Neural cell (in vitro differentiated cells): ENCODE results near the gene TADA1.

ENCODE experiments used
- EP300 ChIP-seq: fragments of 450-650 bp; conservative IDR thresholded peaks from 2 replicates; pipeline ENCODE4 v1.6.1; 2014; ENCODE audit warnings: antibody characterized with exemption, mild to moderate bottlenecking, moderate library complexity; ENCODE audit not compliant: poor library complexity, severe bottlenecking
- EZH2 ChIP-seq: fragments of 200-600, 300-800 bp; shearing (Covaris generic), sonication (generic); IDR thresholded peaks from 2 replicates; pipeline ENCODE4 v1.6.1; 2014; ENCODE audit warnings: antibody characterized with exemption, low read length, borderline replicate concordance, mild to moderate bottlenecking; ENCODE audit not compliant: insufficient read depth, poor library complexity, severe bottlenecking
- MXI1 ChIP-seq: fragments of 450-650 bp; conservative IDR thresholded peaks from 2 replicates; pipeline ENCODE4 v1.6.1; 2014; ENCODE audit warnings: antibody characterized with exemption, mild to moderate bottlenecking; ENCODE audit not compliant: poor library complexity, severe bottlenecking
- POLR2AphosphoS5 ChIP-seq: IDR thresholded peaks from 2 replicates; pipeline ENCODE4 v1.6.1; 2012
- RAD21 ChIP-seq: fragments of 450-650 bp; conservative IDR thresholded peaks from 2 replicates; pipeline ENCODE4 v1.6.1; 2014; ENCODE audit warnings: antibody characterized with exemption, mild to moderate bottlenecking, moderate library complexity
- SMC3 ChIP-seq: fragments of 450-650 bp; conservative IDR thresholded peaks from 2 replicates; pipeline ENCODE4 v1.6.1; 2014; ENCODE audit warnings: antibody characterized with exemption, mild to moderate bottlenecking, moderate library complexity; ENCODE audit not compliant: poor library complexity
- TAF1 ChIP-seq: IDR thresholded peaks from 2 replicates; pipeline ENCODE4 v1.6.1; 2012; ENCODE audit warnings: low read depth
- TF ChIP-seq, protein P1 (sequence below): fragments of 450-650 bp; IDR thresholded peaks from 2 replicates; pipeline ENCODE4 v1.5.1; 2014; ENCODE audit warnings: antibody characterized with exemption, mild to moderate bottlenecking, moderate library complexity; ENCODE audit not compliant: poor library complexity, severe bottlenecking
- TF ChIP-seq, protein P2 (sequence below): IDR thresholded peaks from 2 replicates; pipeline ENCODE4 v1.6.1; 2012; ENCODE audit warnings: borderline replicate concordance

DNA sequence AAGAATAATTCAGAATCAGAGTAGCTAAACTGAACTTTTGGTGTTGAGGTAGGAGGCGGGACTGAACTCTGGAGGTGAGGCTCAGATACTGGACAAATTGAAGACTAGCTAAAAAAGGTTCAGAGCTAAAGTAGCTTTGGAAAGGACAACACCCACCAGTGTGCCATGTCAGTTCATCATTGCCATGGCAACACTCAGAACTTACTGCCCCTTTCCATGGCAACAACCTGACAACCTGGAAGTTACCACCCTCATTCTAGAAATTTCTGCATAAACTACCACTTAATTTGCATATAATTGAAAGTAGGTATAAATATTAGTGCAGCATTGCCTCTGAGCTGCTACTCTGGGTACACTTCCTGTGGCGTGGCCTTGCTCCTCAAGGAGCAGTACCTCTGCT is 67.1 kb downstream of the TADA1 start:
- TF ChIP-seq, protein P1, sequence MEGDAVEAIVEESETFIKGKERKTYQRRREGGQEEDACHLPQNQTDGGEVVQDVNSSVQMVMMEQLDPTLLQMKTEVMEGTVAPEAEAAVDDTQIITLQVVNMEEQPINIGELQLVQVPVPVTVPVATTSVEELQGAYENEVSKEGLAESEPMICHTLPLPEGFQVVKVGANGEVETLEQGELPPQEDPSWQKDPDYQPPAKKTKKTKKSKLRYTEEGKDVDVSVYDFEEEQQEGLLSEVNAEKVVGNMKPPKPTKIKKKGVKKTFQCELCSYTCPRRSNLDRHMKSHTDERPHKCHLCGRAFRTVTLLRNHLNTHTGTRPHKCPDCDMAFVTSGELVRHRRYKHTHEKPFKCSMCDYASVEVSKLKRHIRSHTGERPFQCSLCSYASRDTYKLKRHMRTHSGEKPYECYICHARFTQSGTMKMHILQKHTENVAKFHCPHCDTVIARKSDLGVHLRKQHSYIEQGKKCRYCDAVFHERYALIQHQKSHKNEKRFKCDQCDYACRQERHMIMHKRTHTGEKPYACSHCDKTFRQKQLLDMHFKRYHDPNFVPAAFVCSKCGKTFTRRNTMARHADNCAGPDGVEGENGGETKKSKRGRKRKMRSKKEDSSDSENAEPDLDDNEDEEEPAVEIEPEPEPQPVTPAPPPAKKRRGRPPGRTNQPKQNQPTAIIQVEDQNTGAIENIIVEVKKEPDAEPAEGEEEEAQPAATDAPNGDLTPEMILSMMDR: no peak
- TF ChIP-seq, protein P2, sequence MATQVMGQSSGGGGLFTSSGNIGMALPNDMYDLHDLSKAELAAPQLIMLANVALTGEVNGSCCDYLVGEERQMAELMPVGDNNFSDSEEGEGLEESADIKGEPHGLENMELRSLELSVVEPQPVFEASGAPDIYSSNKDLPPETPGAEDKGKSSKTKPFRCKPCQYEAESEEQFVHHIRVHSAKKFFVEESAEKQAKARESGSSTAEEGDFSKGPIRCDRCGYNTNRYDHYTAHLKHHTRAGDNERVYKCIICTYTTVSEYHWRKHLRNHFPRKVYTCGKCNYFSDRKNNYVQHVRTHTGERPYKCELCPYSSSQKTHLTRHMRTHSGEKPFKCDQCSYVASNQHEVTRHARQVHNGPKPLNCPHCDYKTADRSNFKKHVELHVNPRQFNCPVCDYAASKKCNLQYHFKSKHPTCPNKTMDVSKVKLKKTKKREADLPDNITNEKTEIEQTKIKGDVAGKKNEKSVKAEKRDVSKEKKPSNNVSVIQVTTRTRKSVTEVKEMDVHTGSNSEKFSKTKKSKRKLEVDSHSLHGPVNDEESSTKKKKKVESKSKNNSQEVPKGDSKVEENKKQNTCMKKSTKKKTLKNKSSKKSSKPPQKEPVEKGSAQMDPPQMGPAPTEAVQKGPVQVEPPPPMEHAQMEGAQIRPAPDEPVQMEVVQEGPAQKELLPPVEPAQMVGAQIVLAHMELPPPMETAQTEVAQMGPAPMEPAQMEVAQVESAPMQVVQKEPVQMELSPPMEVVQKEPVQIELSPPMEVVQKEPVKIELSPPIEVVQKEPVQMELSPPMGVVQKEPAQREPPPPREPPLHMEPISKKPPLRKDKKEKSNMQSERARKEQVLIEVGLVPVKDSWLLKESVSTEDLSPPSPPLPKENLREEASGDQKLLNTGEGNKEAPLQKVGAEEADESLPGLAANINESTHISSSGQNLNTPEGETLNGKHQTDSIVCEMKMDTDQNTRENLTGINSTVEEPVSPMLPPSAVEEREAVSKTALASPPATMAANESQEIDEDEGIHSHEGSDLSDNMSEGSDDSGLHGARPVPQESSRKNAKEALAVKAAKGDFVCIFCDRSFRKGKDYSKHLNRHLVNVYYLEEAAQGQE: no peak
- TF ChIP-seq EP300 (no peak), EZH2 (no peak), POLR2AphosphoS5 (no peak), RAD21 (no peak), TAF1 (no peak), MXI1 (no peak), SMC3 (no peak)
